HG02840 (cell line): ENCODE data around the gene CEP83.
"Not testable (repeated sequence)": the region's sequence is repeated elsewhere in the genome, so short reads cannot be mapped to it uniquely, and the experiment has no call there.

Experiments
- ATAC-seq: cut with Tn5 transposase; IDR thresholded peaks from one replicate; pipeline ENCODE4 v1.9.1; 2021; ENCODE audit warnings: mild to moderate bottlenecking, moderate library complexity, moderate number of reproducible peaks; ENCODE audit not compliant: unreplicated experiment, low FRiP score

The CEP83 gene

DNA sequence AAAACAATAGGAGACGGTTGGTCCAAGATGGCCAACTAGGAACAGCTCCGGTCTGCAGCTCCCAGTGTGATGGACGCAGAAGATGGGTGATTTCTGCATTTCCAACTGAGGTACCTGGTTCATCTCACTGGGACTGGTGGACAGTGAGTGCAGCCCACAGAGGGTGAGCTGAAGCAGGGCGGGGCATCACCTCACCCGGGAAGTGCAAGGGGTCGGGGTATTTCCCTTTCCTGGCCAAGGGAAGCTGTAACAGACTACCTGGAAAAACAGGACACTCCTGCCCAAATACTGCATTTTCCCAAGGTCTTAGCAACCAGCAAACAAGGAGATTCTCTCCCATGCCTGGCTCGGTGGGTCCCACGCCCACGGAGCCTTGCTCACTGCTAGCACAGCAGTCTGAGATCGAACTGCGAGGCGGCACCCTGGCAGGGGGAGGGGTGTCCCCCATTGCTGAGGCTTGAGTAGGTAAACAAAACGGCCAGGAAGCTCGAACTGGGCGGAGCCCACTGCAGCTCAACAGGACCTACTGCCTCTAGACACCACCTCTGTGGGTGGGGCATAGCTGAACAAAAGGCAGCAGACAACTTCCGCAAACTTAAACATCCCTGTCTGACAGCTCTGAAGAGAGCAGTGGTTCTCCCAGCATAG is 70.1 kb downstream of the CEP83 start:
- not testable (repeated sequence) for ATAC-seq

DNA sequence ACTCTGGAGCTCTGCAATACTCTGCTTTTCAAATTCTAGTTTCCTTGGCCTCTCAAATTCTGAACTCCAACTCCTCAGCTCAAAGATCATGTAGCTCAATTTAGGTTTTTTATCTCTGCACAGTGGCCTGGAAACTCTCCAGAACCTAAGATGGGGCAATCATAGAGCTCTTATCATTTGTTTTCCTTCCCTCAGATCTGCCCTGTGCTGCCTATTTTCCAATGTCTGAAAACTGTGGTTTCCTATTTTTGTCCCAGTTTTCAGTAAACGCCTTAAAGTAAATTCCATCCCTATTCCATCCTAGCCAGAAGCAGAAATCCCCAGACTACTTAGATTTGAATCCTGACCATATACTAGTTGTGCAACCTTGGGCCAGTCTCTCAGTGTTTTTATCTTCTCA is 73.2 kb downstream of the CEP83 start:
- ATAC-seq: no peak

DNA sequence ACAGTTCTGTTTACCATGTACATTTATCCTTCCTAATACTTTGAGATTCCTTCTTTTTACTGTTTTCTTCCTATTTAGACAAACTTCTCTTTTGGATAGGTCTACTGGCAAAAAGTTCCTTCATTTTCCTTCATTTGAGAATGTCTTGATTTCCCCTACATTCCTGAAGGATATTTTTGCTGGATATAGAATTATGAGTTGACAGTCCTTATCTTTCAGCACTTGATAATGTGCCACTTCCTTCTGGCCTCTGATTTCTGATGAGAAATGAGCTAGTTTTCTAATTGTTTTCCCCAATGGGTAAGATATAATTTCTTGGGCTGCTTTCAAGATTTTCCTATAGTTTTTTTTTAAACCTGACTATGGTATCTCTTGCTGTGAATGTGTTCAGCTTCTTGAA is 75.6 kb downstream of the CEP83 start:
- ATAC-seq: no peak

DNA sequence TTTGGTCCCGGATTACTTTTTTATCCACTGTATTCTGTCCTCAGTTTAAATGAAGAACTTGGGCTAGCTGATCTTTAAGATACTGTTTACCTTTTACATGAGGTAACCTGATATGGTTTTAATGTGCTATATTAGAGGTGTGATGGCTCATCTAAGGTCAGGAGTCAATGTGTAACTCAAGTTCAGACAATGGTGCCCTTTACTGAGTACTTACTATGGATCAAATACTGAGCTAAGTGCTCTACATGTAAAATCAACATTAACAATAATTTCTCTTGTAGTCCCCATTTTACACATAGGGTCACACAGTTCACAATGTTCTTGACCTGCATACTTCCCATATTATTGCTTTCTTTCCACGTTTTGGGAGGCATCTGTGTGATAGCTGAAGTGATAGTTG is 79.2 kb downstream of the CEP83 start:
- ATAC-seq: no peak

DNA sequence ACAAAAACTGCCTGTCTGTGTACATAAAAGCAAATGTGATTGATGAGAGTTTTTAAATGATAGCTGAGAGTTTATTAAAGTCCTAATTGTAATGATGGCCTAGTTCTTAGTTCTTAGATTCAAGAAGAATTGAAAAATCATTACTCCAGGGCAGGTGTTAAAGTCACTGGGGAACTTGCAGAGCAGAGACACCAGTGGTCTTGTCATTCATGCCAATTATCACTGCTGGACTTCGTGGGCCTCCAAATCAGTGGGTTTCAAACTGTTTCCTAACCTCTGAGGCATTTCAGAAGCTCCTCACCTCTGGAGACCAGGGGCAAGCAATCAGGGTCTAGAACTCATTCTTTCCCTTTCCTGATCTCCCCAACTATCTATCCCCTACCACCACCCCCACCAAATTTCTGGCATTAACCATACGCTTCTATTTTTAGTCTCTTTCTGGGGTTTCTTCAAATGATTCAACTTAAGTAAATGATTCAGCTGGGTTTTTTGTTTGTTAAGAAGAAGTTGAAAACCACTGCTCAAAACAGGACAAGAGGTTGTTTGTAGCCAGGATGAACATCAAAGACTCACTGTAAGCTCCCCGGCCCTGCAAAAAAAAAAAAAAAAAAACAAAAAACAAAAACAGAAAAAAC is 80.1 kb downstream of the CEP83 start:
- ATAC-seq: no peak

DNA sequence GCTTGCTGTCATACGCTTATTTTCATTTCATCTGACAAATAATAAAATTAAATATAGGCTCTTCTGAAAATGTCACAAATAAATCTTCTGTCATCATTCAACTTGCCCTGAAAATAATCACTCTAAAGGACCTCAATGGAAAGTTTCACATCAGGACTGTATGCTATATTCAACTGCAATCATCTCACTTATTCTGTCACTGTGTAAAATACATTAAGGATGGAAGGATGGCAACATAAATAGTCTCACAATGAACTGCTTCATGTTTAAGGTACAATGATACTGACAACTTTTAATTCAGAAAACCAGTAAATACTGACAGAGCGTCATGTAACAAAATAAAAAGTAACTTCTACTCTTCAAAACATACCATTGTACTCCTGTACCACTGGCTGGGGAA is 82.1 kb downstream of the CEP83 start:
- no peak for ATAC-seq

DNA sequence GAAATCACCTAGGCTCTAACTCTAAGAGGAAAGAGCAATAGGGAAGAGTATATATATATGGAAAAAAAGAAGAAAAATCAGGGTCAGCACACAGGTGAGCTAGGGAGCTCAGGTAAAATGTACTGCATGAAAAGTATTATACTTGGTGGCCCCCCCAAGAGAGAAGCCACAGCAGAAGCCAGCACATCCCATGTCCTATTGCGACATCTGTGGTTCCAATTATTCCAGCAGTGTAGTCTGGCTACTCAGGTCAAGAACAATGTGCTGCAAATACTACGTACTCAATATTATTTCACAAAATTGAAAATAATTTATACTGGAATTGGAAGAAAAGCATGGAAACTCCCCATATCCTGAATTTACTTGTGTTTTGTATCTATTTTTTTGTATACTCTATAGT is 85.5 kb downstream of the CEP83 start:
- ATAC-seq: no peak

DNA sequence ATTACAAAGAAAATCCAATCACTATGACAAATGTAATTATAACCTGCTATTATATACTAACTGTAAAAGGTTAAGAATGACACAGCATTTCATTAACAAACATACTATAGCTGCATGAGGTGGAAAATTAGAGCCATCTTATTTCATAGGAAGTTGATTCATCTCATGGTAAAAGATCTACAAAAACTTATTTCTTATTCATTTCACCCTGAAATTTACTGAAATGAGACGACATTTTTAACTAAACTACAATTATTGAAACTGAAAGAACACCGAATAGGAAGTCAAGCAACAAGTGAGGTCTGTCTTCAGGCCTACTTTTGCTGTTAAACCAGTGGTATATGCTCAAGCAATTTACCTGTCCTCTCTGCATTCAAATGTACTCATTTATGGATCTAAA is 87.2 kb downstream of the CEP83 start:
- no peak for ATAC-seq

DNA sequence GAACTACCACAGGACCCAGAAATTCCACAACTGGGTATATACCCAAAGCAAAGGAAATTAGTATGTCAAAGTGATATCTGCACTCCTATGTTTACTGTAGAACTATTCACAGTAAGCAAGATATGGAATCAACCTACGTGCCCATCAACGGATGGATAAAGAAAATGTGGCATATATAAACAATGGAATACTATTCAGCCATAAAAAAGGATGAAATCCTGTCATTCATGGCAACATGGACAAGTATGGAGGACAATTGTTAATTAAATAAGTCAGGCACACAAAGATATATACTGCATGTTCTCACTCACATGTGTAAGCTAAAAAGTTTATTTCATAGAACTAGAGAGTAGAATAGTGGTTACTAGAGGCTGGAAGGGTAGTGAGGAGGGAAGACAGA is 97.0 kb downstream of the CEP83 start:
- ATAC-seq: no peak

DNA sequence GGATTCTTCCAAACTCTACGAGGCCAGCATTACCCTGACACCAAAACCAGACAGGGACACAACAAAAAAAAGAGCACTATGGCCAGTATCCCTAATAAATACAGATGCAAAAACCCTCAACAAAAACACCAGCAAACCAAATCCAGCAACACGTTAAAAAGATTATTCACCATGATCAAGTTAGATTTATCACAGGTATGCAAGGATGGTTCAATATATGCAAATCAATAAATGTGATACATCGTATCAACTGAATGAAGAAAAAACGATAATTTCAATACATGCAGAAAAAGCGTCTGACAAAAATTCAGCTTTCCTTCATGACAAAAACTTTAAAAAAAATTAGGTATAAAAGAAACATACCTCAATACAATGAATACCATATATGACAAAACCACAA is 99.9 kb downstream of the CEP83 start:
- no peak for ATAC-seq

DNA sequence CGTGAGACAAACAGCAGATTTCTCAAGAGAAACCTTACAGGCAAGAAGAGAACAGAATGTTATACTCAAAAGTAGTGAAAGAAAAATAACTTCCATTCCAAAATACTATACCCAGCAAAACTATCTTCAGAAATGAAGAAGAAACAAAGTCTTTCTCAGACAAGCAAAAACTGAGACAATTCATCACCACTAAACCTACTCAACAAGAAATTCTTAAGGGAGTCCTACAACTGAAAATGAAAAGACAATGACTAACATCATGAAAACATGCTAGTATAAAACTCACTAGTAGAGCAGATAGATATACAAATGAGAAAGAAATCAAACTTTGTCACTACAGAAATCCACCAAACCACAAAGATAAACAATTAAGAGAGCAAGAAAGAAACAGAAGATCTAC is 106.5 kb downstream of the CEP83 start:
- no peak for ATAC-seq

DNA sequence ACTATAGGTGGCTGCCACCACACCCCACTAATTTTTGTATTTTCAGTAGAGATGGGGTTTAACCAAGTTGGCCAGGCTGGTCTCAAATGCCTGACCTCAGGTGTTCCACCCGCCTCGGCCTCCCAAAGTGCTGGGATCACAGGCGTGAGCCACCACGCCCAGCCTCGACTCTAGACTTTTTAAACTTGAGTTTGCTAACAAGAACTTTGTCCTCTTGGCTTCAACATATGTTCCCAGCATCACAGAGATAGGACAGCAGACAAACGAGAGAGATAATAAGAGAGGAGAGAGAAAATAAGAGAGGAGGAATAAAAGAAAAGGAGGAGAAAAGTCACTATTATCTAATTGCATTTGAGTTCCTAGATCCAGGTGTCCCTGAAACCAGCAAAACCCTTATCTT is 119.1 kb downstream of the CEP83 start:
- no peak for ATAC-seq

DNA sequence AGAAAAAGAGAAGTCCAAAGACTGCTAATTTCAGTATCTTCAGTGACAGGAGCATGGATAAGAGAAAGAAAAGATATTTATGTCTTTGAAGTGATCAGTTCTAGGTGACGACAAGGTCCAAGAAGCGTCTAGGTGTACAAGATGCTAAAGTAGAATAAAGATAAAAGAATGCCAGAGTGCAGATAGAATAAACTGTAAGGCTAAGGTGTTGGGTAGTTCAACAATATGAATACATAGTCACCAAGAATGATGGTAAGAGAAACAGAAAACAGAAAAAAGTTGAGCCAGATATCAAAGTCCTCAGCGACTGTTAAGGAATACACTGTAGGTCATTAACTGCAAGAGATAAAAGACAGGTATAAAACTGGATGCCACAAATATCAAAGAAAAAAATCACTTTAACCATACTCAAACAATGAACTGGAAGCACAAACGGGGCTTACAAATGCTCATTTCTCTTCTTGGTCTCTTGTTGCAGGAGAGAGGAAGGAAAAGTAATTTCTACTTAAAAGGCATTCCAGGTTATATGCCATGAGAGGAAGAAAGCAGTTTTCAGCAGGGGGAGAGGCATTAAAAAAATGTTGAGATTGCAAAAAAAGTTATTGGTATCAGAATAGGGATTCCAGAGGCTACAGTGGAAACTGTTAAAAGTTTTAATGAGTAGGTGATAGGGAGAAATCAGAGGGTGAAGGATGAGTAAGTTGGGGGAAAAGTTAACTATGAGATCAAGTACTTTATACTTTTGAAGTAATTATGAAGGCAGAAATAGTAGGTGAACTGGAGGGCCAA is 121.5 kb downstream of the CEP83 start:
- ATAC-seq: no peak

DNA sequence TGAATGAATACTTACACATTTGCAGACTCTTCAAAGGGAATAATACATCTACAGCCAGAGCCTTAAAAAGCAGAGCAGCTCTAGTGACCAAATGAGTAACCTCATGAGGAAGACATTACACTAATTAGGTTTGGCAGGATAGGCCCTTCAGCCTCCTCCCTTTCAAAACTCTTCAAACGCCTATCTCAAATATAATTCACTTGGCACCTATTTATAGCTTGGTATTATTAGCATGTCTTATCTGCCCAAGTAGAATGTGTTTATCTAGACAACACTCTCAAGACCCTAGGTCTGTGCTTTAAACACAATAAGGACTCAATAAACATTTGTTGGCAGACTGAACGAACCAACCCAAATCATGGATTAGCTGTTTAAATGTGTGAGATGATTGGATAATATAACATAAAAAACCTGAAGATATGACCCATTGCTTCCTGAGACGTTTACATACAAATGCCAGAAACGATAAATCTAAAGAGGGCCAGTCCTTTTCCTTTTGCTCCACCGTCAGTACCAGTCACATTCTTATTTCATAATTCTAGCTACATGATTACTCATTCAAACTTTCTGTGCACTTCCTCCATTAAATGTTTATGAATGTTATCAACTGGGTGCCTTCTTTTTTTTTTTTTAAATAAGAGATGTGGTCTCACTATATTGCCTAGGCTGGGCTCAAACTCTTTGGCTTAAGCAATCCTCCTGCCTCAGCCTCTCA is 123.3 kb downstream of the CEP83 start:
- ATAC-seq: no peak

DNA sequence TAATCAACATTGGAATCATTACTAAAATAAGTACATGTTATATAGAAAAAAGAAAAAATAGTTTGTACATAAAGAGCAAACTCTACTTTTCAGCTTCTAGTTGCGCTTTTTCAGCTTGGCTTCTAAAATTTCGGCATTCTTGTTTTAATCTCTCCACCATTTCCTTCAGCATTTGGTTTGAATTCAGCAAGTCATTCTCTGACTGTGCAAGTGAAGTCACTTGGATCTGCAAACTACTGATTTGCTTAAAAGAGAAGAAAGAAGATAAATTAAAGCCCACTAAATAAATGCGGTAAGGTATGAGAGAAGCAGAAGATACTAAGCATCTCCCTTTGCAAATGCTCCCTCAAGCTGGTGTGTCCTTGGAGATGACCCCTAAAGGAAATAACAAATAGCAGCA is 126.3 kb downstream of the CEP83 start:
- no peak for ATAC-seq

DNA sequence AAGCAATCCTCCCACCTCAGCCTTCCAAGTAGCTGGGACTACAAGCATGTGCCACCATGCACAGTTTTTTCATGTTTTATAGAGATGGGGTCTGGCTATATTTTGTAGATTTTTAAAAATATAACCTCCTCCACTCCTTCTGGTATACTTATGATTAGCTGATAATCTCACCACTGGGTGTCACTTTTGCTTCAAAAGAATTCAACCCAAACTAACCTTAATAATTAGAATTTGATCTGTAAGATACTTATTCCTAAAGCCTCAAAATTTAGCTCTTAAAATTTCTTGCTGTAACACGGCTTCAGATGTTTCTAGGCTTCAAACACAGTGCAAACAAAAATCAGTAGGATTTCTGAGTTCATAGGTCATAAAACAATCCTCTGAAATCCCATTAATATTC is 130.3 kb downstream of the CEP83 start:
- ATAC-seq: no peak

DNA sequence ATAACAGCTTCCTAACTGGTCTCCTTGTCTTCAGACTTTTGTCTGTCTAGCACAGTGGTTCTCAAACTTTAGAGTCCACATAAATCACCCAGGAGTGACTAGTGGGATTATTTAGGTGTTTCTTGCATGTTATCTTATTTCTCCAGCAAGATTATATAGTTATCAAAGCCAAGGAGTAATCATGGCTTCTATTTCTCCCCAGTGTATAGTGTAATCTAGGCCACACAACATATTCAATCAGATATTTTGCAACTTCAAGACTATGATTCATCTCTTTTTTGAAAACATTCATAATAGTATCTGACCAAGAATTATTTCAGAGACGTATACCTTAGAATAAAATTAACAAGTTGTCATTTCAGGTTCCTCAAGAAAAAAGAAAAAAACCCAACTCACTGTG is 131.9 kb downstream of the CEP83 start:
- no peak for ATAC-seq

DNA sequence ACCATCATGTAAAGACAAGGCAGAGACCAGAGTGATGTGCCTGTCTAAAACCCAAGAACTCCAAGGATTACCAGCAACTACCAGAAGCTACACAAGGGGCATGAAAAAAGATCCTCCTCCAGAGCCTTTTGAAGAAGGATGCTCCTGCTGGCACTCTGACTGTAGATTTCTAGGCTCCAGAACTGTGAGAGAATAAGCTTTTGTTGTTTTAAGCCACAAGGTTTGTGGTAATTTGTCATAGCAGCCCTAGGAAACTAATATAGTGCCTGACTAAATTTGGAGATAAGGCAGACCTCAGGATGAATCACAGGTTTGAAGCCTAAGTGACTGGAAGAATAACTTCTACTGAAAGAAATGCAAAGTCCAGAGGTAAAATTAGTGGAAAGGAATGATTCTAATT is 132.9 kb downstream of the CEP83 start:
- no peak for ATAC-seq

DNA sequence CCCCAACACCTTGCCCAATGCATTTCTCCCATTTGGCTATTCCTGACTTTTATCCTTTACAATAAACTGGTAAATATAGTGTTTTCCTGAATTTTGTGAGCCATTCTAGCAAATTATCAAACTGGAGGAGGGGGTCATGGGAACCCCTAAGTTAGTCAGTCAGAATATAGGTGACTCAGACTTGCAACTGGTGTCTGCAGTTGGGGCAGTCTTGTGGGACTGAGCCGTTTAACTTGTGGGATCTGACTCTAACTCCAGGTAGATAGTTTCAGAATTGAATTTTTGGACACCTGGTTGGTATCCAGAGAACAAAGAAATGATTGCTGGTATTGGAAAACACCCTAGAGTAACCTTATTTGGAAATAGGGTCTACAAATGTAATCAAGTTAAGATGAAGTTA is 133.4 kb downstream of the CEP83 start:
- no peak for ATAC-seq

DNA sequence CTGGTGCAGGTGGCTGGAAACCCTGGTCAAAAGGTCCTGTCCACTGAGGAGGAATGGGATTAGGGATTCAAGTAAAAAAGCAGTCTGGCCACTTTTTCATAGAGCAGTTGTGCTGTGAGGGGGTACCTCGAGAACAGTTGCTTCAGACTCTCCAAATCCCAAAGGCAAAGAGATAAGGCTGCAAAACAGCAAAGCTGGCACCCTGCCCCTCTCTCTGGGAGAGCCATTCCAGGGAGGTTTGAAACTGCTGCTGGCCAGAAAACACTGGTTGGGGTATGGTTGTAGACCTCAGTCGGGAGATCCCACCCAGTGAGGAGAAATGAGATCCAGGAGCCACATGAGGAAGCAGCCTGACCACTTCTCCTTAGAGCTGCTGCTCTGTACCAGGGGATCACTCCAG is 137.3 kb downstream of the CEP83 start:
- ATAC-seq: no peak

DNA sequence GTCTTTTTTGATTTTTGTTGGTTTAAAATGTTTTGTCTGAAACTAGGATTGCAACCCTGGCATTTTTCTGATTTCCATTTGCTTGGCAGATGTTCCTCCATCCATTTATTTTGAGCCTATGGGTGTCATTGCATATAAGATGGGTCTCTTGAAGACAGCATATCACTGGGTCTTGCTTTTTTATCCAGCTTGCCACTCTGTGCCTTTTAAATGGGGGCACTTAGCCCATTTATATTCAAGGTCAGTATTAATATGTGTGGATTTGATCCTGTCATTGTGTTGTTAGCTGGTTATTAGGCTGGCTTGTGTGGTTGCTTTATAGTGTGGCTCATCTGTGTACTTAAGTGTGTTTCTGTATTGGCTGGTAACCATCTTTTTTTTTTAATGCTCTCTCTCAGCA is 139.6 kb downstream of the CEP83 start:
- ATAC-seq: no peak
